NCI-H1436 (cell line): ENCODE measurements around the gene YTHDC2.

ENCODE experiments used
- DNase-seq: peaks from one replicate; lab custom pipeline; 2025; lab: John Stamatoyannopoulos, UW

Gene YTHDC2

GRCh38 chr5:113513384-113514288 is at the start of gene YTHDC2:
Gene YTHDC2, plus strand, starts transcription at chr5:113513694. Its CDS starts 202 bp downstream, at chr5:113513896.
- DNase-seq = peak; percentile 74

DNA sequence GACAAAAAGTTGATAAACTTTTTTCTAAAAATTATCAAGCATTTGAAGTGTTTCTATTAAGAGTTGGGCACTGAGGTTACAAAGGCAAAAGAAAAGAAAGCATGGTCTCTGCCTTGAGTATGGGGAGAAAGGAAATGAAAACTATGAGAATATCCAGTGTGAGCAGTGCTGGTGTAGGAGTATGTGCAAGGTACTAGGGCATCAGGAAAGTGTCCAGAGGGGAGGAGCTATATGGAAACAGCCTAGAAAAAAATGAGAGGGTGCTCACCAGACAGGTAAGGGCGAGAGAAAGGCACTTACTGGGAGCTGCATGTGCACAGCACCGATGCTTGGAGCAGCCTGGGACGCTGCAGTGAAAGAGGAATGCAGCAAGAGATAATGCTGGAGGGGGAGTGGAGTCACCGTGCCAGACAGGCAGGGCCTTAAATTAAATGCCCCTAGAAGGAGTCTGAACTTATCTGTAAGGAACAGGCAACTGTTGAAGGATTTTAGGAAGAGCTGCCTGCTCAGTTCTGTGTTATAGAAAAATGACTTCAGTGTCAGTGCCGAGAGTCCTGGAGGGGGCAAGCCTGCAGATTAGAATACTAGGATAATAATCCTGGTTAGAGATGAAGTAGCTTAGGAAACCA is 39.3 kb upstream of the YTHDC2 start:
- no peak for DNase-seq

- DNase-seq = no peak
Observed at GRCh38 chr5:113478691-113479090, 34.8 kb upstream of the YTHDC2 start.

DNA sequence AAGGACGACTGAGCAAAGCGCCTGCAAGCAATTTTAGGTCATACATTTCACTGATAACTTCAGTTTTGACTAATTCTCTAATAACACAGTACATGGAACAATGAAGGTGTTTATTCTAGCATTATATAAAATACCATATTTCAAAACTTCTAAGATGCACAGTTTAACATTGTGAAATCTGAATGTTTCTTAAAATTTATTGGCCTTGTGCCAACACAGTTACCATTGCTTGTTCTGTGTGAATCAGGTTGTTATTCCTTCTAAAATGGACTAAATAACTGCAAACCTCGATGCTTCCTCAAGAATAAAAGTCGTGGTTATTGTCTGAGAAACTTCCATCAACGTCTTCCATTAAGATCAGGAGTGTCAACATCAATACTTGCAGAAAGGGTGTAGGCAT is 33.3 kb upstream of the YTHDC2 start:
- no peak for DNase-seq

- DNase-seq = no peak
Observed at GRCh38 chr5:113487416-113487780, 26.1 kb upstream of the YTHDC2 start.

DNA sequence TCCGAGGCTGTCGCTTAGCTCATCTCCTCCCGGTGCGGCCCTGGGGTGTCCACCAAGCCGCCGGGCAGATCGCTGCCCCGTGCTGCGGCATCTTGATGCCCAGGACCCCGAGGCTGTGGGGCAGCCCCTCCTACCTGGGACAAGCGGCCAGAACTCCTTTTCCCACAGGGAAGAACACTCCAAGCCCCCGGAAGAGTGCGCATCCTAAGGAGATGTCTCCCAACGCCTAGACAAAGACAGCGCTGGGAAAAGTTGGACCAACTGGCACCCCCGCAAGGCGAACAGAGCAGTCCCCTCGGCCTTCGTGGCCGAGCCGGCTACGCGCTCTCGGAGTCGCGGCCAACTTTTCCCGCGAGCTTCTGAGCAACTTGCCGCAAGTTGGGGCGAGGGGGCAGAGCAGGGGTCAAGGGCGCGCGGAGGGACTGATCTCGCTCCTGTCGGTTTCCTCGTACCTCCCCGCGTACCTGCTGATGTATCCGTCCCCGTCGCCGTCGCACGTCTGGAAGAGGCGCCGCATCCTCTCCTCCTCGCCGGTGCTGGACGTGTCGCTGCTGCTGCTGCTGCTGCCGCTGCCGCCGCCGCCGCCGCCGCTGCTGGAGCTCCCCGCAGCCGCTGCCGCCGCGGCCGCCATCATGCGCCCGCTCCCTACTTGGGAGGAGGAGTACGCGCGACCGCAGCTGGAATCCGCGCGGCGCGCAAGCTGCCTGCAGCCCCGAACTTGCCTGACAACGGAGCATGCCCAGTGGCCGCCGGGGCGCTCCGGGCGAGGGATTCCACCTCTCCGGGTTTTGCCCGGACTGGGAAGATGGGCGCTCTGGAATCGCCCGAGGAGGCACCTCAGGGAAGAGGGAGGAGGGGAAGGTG is 25.5 kb upstream of the YTHDC2 start, which contains the start of gene MCC:
TSS of gene MCC (minus strand) at position 673 of the 864 bp plus-strand sequence.
- DNase-seq = peak; percentile 41

GRCh38 chr5:113488645-113489184 is 24.8 kb upstream of the YTHDC2 start:
- DNase-seq = no peak

GRCh38 chr5:113489299-113489698 is 24.2 kb upstream of the YTHDC2 start:
- DNase-seq = no peak

- no peak for DNase-seq
Observed at GRCh38 chr5:113490317-113490716, 23.2 kb upstream of the YTHDC2 start.

DNA sequence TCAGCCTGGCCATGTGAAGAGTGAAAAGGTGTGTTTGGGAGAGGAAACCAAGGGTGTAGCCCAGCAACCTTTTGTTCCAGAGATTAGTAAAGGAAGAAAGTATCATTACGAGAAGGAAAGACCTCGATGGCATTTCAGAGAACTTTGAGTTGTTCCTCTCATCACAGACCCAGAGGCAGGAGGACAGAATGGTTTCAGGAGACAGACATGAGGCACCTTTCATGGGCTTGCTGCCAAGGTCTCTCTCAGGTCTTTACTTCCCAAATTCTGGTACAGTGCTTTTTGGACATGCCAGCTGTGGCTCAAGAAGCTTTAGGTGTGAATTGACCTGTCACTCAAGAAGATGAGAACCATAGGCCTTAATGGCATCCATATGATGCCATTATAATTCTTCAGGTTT is 22.5 kb upstream of the YTHDC2 start:
- DNase-seq = no peak

GRCh38 chr5:113493446-113493845 is 20.0 kb upstream of the YTHDC2 start:
- no peak for DNase-seq

- DNase-seq = no peak
Observed at GRCh38 chr5:113495422-113495841, 18.1 kb upstream of the YTHDC2 start.

DNA sequence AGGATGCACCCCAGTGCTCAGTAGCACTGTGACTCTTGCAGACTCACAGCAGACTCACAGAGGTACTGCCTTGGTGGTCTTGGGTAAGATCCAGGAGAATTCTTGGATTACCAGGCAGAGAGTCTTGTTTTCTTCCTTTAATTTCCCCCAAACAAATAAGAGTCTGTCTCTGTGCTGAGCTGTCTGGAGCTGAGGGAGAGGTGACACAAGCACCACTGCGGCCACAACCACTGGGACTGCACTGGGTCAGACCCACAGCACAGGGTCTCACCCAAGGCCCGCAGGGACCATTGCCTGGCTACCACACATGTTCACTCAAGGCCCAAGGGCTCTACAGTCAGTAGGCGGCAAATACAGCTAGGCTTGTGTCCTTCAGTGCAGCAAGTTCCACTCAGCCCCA is 11.4 kb upstream of the YTHDC2 start:
- no peak for DNase-seq

GRCh38 chr5:113503146-113503545 is 10.3 kb upstream of the YTHDC2 start:
- no peak for DNase-seq

- no peak for DNase-seq
Observed at GRCh38 chr5:113505181-113505580, 8.3 kb upstream of the YTHDC2 start.

- no peak for DNase-seq
Observed at GRCh38 chr5:113507601-113508000, 5.9 kb upstream of the YTHDC2 start.

GRCh38 chr5:113508756-113509155 is 4.7 kb upstream of the YTHDC2 start:
- no peak for DNase-seq

GRCh38 chr5:113510836-113511451 is 2.5 kb upstream of the YTHDC2 start:
- peak; percentile 1 for DNase-seq

DNA sequence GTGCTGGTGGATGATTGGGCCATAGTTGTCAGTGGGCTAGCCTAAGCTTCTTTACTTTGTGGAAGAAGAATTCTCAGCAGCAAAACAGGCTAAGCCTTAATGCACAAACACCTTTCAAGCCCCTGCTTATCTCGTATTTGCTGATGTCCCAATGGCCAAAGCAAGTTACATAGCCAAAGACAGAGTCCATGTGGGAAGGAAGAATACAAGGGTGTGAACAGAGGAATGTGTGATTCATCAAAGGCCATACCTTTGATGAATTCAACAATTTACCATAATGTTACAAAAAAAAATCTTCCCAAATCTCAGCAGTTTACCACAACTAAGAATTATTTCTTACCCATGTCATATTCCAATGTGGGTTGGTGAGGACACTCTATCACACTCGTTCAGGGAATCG is 1.2 kb upstream of the YTHDC2 start:
- no peak for DNase-seq

DNA sequence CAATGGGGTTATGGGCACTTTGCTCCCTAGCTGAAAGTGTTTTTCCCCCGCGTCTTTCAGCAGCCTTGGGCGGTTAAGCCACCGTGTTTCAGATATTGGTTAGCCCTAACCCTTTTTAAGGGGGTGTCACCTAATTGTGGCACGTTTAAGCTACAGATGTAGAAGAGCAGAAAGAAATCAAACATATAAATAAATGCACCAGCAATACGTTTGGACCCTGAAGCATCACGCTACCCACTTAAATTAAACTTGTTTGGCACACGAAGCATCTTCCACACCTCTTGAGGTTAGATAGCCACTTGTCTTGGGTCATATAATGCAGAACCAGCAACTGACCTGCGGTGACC is 768 bp downstream of the YTHDC2 start:
- DNase-seq = no peak

DNA sequence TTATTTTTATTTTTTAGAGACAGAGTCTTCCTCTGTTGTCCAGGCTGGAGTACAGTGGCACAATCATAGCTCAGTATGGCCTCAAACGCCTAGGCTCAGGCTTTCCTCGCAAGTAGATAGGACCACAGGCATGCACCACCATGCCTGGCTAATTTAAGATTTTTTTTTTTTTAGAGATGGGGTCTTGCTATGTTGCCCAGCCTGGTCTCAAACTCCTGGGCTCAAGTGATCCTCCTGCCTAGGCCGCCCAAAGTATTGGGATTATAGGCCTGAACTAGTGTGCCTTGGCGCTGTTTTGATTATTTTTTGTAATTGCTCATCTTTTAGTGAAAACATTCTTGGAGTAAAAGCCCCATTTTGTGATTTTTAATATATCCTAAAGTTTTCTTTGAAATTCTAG is 5.4 kb downstream of the YTHDC2 start:
- DNase-seq = no peak

DNA sequence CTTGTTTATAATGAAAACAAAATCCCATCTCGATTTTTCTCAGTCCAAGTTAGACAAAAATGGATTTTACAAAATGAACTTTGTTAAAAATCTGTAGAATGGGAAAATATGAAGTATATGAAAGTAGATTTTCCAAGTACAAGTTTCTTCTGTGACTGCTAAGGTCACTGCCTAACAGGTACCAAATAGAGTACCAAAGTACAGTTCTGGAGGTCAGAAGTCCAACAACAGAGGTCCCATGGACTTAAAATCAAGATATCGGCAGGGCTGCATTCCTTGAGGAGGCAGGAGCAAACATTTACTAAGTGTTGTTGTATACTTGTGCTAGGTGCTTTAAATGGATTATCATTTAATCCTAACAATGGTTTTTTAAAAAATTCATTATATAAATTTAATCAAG is 5.9 kb downstream of the YTHDC2 start:
- DNase-seq = no peak
